Measurements from ENCODE around the gene ATP6V1G2.

- TF ChIP-seq, protein P1, sequence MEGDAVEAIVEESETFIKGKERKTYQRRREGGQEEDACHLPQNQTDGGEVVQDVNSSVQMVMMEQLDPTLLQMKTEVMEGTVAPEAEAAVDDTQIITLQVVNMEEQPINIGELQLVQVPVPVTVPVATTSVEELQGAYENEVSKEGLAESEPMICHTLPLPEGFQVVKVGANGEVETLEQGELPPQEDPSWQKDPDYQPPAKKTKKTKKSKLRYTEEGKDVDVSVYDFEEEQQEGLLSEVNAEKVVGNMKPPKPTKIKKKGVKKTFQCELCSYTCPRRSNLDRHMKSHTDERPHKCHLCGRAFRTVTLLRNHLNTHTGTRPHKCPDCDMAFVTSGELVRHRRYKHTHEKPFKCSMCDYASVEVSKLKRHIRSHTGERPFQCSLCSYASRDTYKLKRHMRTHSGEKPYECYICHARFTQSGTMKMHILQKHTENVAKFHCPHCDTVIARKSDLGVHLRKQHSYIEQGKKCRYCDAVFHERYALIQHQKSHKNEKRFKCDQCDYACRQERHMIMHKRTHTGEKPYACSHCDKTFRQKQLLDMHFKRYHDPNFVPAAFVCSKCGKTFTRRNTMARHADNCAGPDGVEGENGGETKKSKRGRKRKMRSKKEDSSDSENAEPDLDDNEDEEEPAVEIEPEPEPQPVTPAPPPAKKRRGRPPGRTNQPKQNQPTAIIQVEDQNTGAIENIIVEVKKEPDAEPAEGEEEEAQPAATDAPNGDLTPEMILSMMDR (IDR thresholded peaks at IDR 0.05; ENCODE audit: low read depth, low read length), result no peak
- peak; percentile 13 for TF ChIP-seq POLR2A (IDR thresholded peaks at IDR 0.05; ENCODE audit: extremely low read depth, insufficient read length)
Measured at GRCh38 chr6:31586008-31586407, 39.6 kb upstream of the ATP6V1G2 start, which contains the start of gene LST1.
